ENCODE data around the gene COMT.
"Not testable (repeated sequence)": the region's sequence is repeated elsewhere in the genome, so short reads cannot be mapped to it uniquely, and the experiment has no call there.

DNA sequence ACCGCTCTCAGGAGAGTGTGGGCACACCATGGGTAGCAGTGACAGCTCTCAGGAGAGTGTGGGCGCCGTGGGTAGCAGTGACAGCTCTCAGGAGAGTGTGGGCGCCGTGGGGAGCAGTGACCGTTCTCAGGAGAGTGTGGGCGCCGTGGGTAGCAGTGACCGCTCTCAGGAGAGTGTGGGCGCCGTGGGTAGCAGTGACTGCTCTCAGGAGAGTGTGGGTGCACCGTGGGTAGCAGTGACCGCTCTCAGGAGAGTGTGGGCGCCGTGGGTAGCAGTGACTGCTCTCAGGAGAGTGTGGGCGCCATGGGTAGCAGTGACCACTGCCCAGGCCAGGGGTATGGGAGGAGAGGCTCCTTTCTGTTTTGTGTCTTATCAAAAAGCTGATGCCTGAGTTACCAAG is 33.7 kb upstream of the COMT start:
- not testable (repeated sequence) for TF ChIP-seq EZH2phosphoT487 (IDR thresholded peaks at IDR 0.05; ENCODE audit: borderline replicate concordance)
- TF ChIP-seq, protein P1, sequence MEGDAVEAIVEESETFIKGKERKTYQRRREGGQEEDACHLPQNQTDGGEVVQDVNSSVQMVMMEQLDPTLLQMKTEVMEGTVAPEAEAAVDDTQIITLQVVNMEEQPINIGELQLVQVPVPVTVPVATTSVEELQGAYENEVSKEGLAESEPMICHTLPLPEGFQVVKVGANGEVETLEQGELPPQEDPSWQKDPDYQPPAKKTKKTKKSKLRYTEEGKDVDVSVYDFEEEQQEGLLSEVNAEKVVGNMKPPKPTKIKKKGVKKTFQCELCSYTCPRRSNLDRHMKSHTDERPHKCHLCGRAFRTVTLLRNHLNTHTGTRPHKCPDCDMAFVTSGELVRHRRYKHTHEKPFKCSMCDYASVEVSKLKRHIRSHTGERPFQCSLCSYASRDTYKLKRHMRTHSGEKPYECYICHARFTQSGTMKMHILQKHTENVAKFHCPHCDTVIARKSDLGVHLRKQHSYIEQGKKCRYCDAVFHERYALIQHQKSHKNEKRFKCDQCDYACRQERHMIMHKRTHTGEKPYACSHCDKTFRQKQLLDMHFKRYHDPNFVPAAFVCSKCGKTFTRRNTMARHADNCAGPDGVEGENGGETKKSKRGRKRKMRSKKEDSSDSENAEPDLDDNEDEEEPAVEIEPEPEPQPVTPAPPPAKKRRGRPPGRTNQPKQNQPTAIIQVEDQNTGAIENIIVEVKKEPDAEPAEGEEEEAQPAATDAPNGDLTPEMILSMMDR (conservative IDR thresholded peaks at IDR 0.05; ENCODE audit: low read length) = not testable (repeated sequence)

All from Loucy (cell line).